ENCODE results near the gene RAB8B.
"Not testable (repeated sequence)": the region's sequence is repeated elsewhere in the genome, so short reads cannot be mapped to it uniquely, and the experiment has no call there.

GRCh38 chr15:63208824-63209223 lies 19.4 kb downstream of the RAB8B start:
- TF ChIP-seq POLR2AphosphoS5 (IDR thresholded peaks at IDR 0.05; ENCODE audit: control insufficient read depth, insufficient read depth, low read depth, low read length); CTCF (IDR thresholded peaks at IDR 0.05 in 2 of 3, conservative IDR thresholded peaks at IDR 0.05 in 1 of 3; ENCODE audit: insufficient read depth in 2 of 3, low read depth in 1 of 3, low read length in 3 of 3); ZNF79 (CRISPR knock-in tag; IDR thresholded peaks at IDR 0.05; ENCODE audit: low read depth); POLR2A (conservative IDR thresholded peaks at IDR 0.05); NONO (IDR thresholded peaks at IDR 0.05; ENCODE audit: low read depth in 2 of 2, low read length in 1 of 2): not testable (repeated sequence)
